ENCODE measurements around the gene BEGAIN.

Gene BEGAIN

DNA sequence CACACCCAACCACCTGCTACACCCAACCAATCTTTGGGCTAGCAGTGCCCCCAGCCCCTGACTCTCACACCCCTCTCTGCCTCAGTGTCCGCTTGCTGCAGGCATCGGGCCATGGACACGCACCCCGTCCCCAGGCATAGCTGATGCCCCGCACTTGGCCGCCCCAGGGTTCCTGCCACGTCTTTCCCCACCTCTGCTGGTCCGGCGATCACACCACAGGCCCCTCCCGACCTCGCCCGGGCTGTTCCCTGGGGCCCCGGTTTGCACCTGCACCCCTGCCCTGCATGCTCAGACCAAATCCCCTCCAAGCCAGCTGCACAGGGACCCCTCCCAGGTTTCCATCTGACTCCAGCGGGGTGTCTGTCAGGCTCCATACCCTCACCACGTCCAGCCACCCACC lies 38.3 kb downstream of the BEGAIN start:
- no peak for DNase-seq (ENCODE audit: low spot score)

DNA sequence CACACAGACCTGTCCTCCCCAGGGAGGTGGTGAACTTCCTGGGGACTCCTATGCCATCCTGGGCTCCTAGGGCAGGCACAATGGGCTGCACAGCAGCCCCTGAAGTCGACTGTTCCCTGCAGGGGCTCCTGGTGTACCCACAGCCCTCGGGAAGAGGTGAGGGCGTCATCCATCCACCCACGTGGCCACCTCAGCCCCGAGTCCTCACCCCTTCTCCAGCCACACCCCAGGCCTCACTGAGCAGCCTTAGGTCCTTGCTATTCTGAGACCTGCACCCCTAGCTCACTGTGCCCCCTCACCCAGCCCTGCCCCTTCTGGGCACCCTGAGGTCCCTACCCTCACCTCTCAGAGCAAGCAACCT lies 38.9 kb downstream of the BEGAIN start:
- DNase-seq (ENCODE audit: low spot score): no peak

DNA sequence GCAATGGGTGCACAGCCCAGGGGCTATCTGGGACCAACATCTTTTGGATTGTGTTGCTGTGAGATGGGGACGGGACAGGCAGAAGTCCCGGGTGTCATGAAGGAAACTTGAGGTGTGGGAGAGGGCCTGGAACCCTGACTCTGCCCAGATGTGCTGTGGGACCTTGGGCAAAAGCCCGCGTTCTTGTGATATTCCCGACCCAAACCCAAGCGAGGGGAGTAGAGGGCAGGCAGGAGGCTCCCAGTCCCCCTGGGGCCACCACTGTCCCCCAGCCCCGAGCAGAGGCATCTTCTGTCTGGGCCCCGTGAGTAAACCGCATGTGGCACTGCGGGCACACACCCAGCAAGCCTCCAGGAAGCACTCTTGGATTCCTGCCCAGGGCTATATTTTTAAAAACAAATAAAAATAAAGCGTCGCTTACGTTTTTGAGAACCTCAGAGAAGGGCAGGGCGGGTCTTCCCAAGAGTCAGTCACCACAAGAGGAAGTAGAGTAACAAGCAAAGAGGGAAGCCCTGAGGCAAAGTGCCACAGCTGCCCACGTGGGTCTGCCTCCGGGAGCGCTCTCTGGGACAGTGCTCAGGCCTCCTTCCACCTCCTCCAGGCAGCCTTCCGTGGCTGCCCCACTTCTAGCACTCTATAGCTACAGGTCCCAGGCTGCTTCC lies 39.5 kb downstream of the BEGAIN start:
- DNase-seq (ENCODE audit: low spot score): peak; percentile 56

DNA sequence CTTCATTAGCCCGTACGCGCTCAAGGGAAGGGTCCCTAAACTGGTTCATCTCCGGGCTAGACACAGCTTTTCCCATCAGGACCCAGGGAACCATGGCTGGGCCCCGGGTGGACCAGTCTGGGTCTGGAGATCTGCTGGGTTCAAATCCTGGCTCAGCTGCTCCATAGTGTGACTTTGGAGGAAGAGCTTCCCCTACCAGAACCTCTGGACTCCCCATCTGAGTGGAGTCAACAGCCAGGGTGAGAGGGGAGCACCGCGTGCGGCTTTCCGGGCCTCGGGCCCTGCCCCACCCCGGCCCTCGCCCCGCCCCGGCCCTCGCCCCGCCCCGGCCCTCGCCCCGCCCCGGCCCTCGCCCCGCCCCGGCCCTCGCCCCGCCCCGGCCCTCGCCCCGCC lies 41.2 kb downstream of the BEGAIN start:
- DNase-seq (ENCODE audit: low spot score): peak; percentile 66

DNA sequence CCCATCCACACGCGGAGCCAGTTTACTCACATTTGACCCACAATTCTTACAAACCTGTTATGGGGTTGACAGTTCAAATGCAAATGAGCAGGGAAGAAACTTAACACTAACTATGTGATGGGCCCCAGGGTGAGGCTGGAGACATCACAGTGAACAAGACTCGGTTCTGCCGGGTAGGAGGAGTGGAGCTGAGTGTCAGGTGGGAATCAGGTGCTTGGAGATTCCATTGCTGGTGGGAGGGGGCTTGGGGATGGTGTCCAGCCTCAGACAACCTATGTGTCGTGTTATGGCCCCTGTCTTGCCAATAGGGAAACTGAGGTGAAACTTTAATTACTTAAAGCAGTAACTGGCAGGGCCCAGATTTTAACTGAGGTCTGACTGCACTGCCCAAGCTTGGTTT lies 41.9 kb downstream of the BEGAIN start:
- no peak for DNase-seq (ENCODE audit: low spot score)

DNA sequence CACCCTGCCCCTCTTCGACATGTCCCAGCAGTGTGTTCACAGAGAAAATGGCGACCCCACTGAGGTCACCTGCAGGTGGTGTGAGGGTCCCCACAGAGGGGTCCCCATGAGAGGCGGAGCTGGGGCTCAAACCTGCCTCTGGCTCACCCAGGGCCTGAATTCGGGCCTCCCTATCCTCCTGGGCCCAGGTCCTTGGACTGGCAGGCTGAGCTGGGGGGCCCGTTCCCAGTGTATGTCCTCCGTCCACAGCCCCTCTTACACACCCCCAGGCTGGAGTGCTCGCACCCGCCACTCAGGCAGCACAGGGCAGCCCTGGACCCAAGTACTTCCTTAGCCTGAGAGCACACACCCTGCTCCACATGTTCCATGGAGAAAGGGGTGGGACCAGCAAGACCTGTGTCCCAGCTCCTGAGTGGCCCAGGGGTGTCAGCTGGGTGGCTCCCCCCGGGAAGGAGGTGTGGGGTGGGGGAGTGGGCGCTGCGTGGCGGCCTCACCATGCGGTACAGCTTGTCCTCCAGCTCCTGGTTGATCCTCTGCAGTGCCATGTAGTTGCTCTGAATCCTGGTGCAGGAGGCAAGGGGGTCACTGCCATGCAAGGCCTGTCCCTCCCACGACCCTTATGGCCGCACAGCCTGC lies 42.6 kb downstream of the BEGAIN start:
- no peak for DNase-seq (ENCODE audit: low spot score)

DNA sequence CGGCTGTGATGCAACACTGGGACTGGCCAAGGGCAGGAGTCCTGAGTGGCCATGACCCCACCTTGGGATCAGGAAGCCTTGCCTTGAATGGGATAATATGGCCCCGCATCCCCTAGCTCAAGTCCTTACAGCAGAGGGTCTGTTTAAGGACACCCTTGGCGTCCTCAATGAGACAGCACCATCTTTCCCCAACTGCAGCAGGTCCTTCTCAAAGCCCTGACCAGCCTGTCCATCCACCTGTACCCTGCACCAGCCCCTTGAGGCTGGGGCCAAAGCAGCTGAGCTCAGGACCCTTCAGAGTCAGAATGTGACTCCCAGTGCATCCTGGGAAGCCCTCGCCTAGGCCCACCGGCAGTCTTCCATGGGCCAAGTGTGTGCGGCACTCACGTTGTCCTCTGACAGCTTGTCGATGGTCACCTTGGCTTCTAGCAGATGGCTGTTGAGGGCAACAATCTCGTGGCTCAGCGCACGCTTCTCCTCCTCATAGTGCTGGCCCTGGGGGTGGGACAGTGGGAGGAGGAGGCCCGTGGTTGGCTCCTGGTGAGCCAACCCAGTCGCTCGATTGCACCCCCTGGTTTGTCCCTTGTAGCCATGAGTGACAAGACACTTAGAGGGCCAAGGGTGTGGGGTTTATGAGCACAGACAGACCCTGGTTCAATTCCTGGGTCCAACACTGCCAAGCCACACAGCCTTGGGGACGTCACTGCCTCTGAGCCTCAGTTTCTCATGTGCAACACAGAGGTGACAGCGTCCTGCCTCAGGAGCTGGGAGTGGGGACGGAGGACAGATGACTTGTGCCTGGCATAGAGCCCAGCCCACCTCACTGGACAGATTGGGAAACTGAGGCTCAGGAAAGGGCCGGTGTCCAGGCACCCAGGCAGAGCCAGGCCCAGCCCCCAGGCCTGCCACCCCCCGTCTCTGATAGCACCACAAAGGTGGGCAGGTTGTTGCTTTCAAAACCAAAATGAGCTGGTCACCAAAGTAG lies 43.5 kb downstream of the BEGAIN start:
- no peak for DNase-seq (ENCODE audit: low spot score)

DNA sequence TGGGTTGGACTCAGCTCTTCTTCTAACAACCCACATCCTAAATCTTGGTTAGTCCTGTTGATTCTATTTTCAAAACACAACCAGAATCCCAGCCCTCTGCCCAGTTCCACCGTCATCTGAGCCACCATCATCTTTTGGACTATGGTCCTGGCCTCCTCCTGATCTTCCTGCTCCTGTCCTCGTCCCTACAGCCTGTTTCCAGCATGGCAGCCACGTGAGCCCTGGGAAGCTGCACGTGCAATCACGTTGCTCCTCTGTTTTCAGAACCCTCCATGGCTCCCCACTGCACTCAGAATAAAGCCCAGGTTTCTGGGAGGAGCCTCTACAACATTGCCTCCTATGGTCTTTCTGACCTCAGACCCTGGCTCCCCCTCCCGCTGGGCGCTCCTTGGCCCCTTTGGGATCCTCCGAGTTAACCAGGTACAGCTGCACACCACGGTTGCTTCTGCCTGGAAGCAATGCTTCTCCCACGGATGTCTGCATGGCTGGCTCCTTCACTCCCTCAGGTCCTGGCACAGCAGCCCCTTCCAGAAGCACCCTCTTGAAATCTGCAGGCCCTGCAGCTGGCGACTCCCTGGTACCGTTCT lies 44.5 kb downstream of the BEGAIN start:
- no peak for DNase-seq (ENCODE audit: low spot score)

DNA sequence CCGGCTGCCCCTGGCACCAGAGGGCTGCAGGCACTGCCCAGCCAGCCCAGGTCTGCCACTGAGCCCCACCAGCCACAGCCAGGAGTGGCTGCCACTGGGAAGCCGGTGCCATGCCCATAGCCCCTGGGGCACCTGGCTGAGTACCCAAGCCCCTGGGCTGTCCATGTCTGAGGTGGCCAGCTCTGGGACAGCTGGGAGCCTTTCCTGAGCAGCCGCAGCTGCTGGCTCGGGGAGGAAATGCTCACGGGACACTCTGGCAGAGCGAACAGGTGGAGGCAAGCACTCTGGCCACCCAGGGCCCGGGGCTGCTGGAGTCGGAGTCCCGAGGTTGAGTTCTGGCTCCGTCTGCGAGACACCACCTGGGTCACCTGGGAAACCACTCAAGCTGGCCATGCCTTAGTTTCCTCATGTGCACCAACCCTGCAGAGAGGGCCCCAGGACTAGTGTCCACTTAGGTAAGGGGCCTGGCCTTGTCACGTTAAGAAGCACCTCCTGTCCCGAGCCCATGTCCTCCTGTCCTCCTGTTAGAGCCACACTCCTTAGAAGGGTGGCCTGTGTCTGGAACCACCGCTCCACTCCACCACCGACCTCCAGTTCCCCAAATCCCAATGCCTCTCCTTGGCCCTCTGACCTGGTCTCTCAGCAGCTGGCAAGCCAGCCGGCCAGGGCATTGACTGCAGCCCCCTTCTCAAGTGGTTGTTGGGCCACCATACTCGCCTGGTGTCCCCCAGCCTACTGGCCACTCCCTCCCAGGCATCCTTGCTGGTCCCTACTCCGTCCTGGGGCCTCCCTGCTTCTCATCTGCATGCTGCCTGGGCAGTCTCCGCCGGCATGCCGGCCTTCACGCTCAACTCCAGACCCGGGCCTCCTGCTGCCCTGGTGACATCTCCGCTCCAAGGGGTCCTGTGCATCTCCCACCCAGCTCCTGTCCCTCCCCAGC lies 45.3 kb downstream of the BEGAIN start:
- no peak for DNase-seq (ENCODE audit: low spot score)

DNA sequence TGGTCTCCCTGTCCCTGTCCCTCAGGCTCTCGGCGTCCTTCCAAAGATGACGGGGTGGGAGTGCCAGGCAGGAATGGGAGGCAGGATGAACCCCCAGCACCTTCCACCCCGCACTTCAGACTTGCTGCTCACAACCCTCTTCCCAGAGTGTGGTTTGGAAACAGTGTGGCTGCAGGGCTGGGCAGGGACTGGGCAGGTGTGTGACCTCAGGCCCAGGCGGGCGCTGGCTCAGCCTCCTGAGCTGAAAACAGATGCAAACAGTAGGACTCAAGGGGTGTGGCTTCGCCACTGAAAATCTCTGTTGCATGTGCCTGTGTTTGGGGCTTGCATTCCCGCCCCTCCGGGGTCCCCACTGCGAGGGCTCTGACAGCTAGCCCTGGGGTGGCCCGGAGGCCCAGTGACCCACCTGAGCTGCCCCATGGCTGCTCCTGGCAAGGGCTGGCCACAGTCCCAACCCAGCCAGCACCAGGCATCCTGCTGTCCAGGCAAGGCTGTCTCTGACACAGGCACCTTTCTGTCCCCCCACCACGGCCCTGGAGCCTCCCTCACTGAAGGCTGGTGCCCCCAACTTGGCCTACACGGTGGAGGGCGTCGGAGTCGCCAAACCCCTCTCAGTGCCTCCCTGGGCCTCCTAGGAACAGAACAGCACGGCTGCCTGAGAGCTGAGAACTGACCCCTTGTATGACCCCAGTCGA lies 46.1 kb downstream of the BEGAIN start:
- DNase-seq (ENCODE audit: low spot score): no peak

DNA sequence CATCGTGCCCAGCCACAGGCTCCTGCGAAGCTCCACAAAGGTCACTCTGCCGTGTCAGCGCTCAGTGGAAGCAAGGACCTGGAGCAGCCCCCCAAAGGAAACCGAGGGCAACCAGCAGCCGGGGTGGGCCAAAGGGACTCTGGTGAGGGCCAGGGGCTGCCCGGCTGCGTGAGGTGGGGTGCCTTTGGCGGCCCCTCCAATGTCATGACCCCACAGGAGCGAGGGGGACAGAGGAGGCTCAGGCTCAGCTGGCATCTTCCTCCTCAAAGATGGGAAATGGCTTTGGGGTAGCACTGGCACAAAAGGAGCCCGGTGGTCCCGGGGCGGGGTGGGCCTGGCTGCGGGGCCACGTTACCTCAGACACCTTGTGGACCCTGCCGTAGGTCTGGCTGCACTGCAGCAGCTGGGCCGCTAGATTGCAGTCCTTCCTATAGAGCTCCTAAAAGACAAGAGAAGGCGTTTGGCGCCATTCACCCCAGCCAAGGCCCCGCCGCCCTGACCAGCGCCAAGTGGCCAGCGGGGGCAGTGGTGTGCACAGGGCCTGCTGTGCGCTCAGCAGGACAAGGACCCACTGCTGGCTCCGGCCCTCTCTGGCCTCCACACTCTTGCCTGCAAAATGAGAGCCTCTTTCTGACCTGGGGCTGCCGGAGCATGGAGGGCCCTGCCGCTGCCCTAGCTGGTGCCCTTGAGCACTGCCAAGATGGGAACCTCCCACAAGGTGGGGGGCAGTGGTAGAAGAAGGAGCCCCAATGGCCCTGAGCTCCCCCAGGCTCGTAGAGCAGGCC lies 46.9 kb downstream of the BEGAIN start:
- no peak for DNase-seq (ENCODE audit: low spot score)

DNA sequence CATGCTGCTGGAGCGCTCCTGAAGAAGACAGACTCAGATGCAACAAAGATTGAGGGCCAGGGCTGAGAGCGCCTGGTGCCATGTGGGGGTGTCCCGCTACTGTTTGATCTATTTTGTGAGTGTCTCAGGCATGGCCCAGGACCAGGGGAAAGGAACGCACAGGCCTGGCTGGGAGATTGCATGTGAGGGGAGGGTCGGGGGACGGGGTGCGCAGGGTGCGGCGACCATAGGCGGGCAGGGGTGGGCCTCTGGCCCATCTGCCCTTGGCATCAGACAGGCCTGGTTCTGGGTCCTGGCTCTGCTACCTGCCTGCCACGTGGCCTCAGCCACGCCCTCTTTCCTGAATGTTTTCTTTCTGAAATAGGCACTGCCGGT lies 47.5 kb downstream of the BEGAIN start:
- DNase-seq (ENCODE audit: low spot score): no peak

DNA sequence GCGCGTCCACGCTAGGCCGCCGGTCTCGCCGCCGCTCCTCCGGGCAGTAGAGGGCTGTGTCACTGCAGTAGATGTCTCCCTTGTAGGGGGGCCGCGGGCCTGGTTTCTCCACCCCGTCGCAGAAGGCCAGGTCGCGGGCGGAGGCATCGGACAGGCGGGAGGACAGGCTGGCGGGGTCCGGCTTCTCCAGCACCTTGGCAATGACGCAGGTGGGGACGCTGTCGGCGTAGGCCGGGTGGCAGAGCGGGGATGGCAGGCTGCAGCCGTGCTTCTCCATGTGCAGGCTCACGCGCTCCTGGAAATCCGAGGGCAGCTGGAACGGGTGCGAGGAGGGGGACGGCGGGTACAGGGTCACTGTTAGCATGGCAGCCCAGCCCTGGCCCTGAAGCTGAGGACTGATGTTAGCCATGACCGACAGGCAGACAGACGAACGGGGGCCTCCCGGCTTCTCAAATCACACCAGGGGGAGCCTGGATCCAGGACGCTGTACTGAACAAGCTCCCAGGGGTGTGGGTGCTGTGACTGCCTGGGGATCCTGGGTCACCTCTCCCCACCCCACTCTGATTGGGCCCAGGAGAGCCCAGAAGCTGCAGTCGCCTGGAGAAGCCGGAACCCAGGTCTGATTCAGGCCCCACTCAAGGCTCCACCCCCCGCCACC lies 48.1 kb downstream of the BEGAIN start:
- no peak for DNase-seq (ENCODE audit: low spot score)

DNA sequence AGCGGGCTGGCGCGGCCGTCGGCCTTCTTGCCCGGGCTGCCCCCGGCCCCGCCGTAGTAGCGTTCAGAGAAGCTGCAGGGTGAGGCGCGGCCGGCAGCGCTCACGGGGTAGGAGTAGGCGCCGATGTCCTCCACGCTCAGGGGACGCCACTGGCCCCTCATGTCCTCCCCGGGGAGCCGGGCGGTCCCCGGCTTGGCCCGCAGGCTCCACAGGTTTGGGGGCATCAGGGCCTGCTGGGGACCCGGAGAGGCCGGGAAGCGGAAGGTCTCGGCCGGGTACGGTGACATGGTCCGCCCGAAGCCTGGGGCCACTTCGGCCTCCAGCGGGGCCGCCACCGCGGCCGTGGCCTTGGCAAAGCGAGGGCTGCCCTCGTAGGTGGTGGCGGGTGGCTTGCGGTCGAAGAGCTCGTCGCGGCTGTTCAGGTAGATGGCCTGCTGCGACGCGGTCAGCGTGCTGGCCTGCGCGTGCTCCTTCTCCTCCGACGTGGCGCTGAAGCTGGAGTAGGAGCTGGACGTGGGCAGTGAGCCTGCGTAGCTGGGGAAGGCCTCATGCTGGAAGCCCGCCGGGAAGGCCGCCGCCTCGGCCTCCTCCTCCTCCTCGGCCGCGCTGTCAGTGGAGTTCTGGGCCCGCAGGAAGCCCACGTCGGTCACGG lies 48.7 kb downstream of the BEGAIN start:
- no peak for DNase-seq (ENCODE audit: low spot score)

DNA sequence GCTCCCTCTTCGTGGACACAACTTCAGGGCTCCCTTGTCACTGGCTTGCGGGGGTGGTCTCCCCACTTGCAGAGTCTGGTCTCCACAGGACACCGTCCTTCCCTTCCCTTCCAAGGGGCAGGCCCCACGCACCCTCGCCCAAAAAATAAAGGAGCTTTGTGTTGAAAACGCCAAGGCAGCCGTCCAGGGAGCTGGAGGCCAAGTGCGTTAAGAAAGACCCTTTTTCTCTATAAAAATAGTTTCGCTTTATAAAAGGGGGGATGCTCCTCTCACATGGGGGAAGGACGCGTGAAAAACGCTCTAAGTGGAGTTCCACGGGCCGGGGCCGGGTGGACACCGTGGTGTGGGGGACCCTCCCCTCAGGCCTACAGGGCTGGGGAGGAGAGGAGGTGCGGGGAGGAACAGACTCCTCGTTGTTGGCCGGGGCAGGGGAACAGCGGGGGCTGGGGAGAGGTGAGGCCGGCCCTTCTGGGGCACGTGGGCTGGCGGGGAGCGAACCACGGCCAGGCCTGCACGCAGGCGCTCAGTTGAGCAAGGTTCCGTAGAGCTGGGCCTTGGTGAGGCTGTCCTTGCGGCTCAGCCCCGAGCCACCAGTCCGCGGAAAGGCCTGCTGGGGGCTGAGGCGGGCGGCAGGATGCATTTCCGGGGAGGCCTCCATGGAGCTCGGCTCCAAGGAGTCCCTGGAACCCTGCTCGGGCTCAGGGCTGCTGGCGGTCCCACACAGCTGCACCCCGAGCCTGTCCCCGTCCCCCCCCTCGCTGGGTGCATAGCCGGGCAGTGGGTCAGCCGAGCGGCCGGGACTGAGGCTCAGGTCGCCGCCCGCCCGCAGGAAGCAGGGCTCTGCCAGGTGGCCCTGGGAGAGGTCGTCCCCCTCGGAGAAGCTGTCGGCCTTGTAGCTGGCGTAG lies 49.5 kb downstream of the BEGAIN start:
- no peak for DNase-seq (ENCODE audit: low spot score)

DNA sequence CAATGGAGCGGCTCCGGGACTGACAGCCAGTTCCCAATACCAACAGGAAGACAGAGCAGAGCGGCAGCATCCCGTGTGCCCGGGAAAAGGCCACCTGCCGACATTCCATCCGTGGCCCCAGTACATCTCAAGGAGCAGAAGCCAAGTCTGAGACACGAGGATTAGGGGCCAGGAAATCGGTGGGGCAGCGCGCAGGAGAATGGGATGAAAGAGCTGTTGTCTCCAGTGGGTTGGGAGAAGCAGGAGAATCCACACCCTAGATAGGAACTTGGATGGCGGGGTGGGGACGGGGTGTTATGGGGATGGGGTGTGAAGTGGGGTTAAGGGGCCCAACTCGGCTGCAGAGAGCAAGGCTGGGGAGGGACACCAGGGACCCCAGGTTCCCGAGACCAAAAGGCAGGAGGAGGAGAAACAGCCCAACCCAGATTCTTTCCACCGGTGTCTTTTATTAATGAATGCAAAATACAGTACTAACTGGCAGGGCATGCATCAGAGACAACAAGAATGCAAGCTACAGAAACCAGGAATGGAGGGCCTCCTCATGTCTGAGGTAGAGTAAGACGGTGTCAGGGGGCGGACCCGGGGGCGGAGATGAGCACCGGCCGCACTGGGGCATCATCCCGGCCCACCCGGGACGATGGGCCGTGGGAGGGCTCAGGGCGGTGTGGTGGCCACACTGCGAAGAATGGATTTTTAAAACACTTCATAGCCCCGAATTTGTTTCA lies 50.3 kb downstream of the BEGAIN start:
- DNase-seq (ENCODE audit: low spot score): no peak

DNA sequence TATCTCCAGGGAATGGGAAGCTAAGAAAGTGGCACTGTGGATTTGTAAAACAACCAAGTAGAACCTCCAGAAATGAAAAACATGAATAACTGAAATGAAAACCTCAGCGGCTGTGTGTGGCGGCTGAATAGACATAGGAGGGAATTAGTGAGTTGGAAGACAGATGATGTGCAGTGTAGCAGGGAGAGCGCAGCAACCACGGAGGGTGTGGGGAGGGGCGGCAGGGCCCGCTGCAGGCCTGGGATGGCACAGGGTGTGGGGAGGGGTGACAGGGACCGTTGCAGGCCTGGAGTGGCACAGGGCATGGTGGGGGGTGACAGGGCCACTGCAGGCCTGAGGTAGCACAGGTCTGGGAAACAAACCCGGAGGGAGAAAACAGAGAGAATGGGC lies 51.1 kb downstream of the BEGAIN start:
- no peak for DNase-seq (ENCODE audit: low spot score)

Data from AG20443 (cell line).